Measurements from ENCODE around the gene OLIG3. TPM values are rescaled to one million over a fixed set of nuclear protein-coding genes. Genes with fewer than 3 reads are reported as not detected.

OLIG3 gene
- total and polyA plus RNA-seq, 9 donors, result not detected

GRCh38 chr6:137491478-137491877, 2.7 kb downstream of the OLIG3 start:
- 50 to 61% (median 51%) methylated on average over 6 of the region's 6 CpGs for WGBS, 3 donors
- no peak for DNase-seq
- Histone ChIP-seq H3K36me3 (no peaks in the 10 kb centered on the region), H3K27ac (no peak overlapping the region), H3K9me3 (no peaks in the 10 kb centered on the region), H3K4me1 (ENCODE audit: insufficient read depth) (peaks cover 4% of the 10 kb centered on the region), H3K4me3 (no peak overlapping the region), H3K27me3 (peaks cover 13% of the 10 kb centered on the region)
- TF ChIP-seq EP300 (IDR thresholded peaks at IDR 0.05) (no peak), POLR2A (IDR thresholded peaks at IDR 0.05) (no peak), CTCF (IDR thresholded peaks at IDR 0.05) (no peak)
- intact Hi-C loops (cut with DNase I), result no loop called here

GRCh38 chr6:137490961-137491360, 3.2 kb downstream of the OLIG3 start:
- Histone ChIP-seq H3K4me1 (ENCODE audit: insufficient read depth) (peaks cover 4% of the 10 kb centered on the region), H3K36me3 (no peaks in the 10 kb centered on the region), H3K4me3 (no peak overlapping the region), H3K27me3 (peaks cover 13% of the 10 kb centered on the region), H3K27ac (no peak overlapping the region), H3K9me3 (no peaks in the 10 kb centered on the region)
- WGBS, 3 donors, result 72 to 87% (median 85%) methylated on average over 4 of the region's 4 CpGs
- TF ChIP-seq CTCF (IDR thresholded peaks at IDR 0.05) (no peak), EP300 (IDR thresholded peaks at IDR 0.05) (no peak), POLR2A (IDR thresholded peaks at IDR 0.05) (no peak)
- intact Hi-C loops (cut with DNase I), result no loop called here
- no peak for DNase-seq

- no peaks in the 10 kb centered on the region for H3K36me3 ChIP-seq
- no peak for DNase-seq
- no peak for TF ChIP-seq POLR2A (IDR thresholded peaks at IDR 0.05)
- no peak for TF ChIP-seq EP300 (IDR thresholded peaks at IDR 0.05)
- no peak for TF ChIP-seq CTCF (IDR thresholded peaks at IDR 0.05)
- H3K9me3 ChIP-seq, result no peaks in the 10 kb centered on the region
- peaks cover 4% of the 10 kb centered on the region for H3K4me1 ChIP-seq (ENCODE audit: insufficient read depth)
- no peak overlapping the region for H3K4me3 ChIP-seq
- no peak overlapping the region for H3K27ac ChIP-seq
- peaks cover 13% of the 10 kb centered on the region for H3K27me3 ChIP-seq
- intact Hi-C loops (cut with DNase I), result no loop called here
- 42 to 47% (median 44%) methylated on average over 19 of the region's 19 CpGs for WGBS, 3 donors
Measured at GRCh38 chr6:137490006-137490905, 3.9 kb downstream of the OLIG3 start.

- H3K27me3 ChIP-seq, result peaks cover 13% of the 10 kb centered on the region
- H3K4me3 ChIP-seq, result no peak overlapping the region
Measured at GRCh38 chr6:137489046-137490005, 4.9 kb downstream of the OLIG3 start.

More at GRCh38 chr6:137489046-137490005, 4.9 kb downstream of the OLIG3 start:
- Histone ChIP-seq H3K9me3 (no peaks in the 10 kb centered on the region), H3K27ac (no peak overlapping the region), H3K36me3 (no peaks in the 10 kb centered on the region), H3K4me1 (ENCODE audit: insufficient read depth) (peaks cover 4% of the 10 kb centered on the region)
- TF ChIP-seq CTCF (IDR thresholded peaks at IDR 0.05) (no peak), POLR2A (IDR thresholded peaks at IDR 0.05) (no peak), EP300 (IDR thresholded peaks at IDR 0.05) (no peak)
- 11 to 12% (median 11%) methylated on average over 47 of the region's 47 CpGs for WGBS, 3 donors
- intact Hi-C loops (cut with DNase I), result no loop called here
- DNase-seq, result no peak

Measured in ovary (tissue), 9 donors.